Endothelial cell of umbilical vein (primary cell): Measurements from ENCODE around the gene FHIT. TPM values are rescaled to one million over a fixed set of nuclear protein-coding genes. Genes with fewer than 3 reads are reported as not detected.

Experiments used
- BruUV-seq: library from RNA; stranded (reverse); fragments of 400-500 nt; replicated peaks from 2 replicates; lab custom pipeline; 2021; lab: Mats Ljungman, UMichigan
- CTCF ChIA-PET: fragments of 300-600, 350-600 bp; sonication (Branson Sonifier 250); formaldehyde crosslinking; loops from one replicate; lab custom pipeline; 2021; ENCODE audit warnings: antibody characterized with exemption, inconsistent platforms; lab: Charles Lee
- POLR2A ChIA-PET: fragments of 300-600, 350-600 bp; sonication (Branson Sonifier 250); formaldehyde crosslinking; loops from one replicate; lab custom pipeline; 2021; ENCODE audit warnings: antibody characterized with exemption, inconsistent platforms; lab: Charles Lee
- DNase-seq: peaks from one replicate; pipeline ENCODE4 v3.0.0-alpha.2; 2011; ENCODE audit warnings: low read depth, low spot score
- FAIRE-seq: peaks from 2 replicates; lab custom pipeline; 2011; peaks lifted over from hg19 to GRCh38; lab: Jason Lieb, UNC
- H2AFZ ChIP-seq: 2 replicates; pipeline ENCODE4 v1.6.0; 2012; ENCODE audit warnings: low read depth, low read length, control low read depth, inconsistent platforms
- H3K27ac ChIP-seq: 2 replicates; pipeline ENCODE4 v1.5.1; 2011; ENCODE audit warnings: low read depth, mild to moderate bottlenecking, control low read depth, low read length, moderate library complexity; ENCODE audit not compliant: insufficient read depth
- H3K27me3 ChIP-seq, 2 experiments: 2 replicates each; pipeline versions ENCODE4 v1.6.0 to v1.6.1; 2011; ENCODE audit warnings: low read length in 2 of 2, mixed read lengths in 1 of 2; ENCODE audit not compliant: control insufficient read depth in 2 of 2, insufficient read depth in 2 of 2
- H3K36me3 ChIP-seq, 2 experiments: 2 replicates in 1 of 2; 3 replicates in 1 of 2; pipeline ENCODE4 v1.5.1; 2011; ENCODE audit warnings: low read length in 2 of 2, mild to moderate bottlenecking in 1 of 2, moderate library complexity in 1 of 2; ENCODE audit not compliant: control insufficient read depth in 2 of 2, insufficient read depth in 2 of 2; ENCODE audit errors: extremely low read depth in 1 of 2
- H3K4me1 ChIP-seq: 3 replicates; pipeline ENCODE4 v1.5.1; 2011; ENCODE audit warnings: mild to moderate bottlenecking, low read length; ENCODE audit not compliant: control insufficient read depth, insufficient read depth; ENCODE audit errors: extremely low read depth
- H3K4me2 ChIP-seq: 2 replicates; pipeline ENCODE4 v1.6.1; 2011; ENCODE audit warnings: low read length, control low read depth, mixed read lengths; ENCODE audit not compliant: insufficient read depth
- H3K4me3 ChIP-seq, 3 experiments: fragments of 200-600 bp in 1 of 3; sonication (generic), shearing (Covaris generic) in 1 of 3; replicated peaks in 1 of 3; 2 replicates each; pipeline ENCODE4 v1.5.1; 2011 to 2016; ENCODE audit warnings: control low read depth in 3 of 3, low read length in 3 of 3, mild to moderate bottlenecking in 2 of 3, inconsistent platforms in 1 of 3, low read depth in 1 of 3, moderate library complexity in 1 of 3; ENCODE audit not compliant: insufficient read depth in 1 of 3
- H3K79me2 ChIP-seq: 2 replicates; pipeline ENCODE4 v1.6.0; 2012; ENCODE audit warnings: low read length, inconsistent platforms; ENCODE audit not compliant: control insufficient read depth, insufficient read depth
- H3K9ac ChIP-seq: replicated peaks from 2 replicates; pipeline ENCODE3; 2011; ENCODE audit warnings: low read length, control low read depth; ENCODE audit not compliant: insufficient read depth; ENCODE audit errors: extremely low read depth
- H3K9me1 ChIP-seq: replicated peaks from 3 replicates; pipeline ENCODE4 v1.6.0; 2011; ENCODE audit warnings: mild to moderate bottlenecking, low read length; ENCODE audit not compliant: control insufficient read depth, insufficient read depth; ENCODE audit errors: extremely low read depth
- H3K9me3 ChIP-seq: replicated peaks from 2 replicates; pipeline ENCODE4 v1.5.1; 2012; ENCODE audit warnings: low read length, inconsistent platforms; ENCODE audit not compliant: control insufficient read depth, insufficient read depth
- H4K20me1 ChIP-seq: replicated peaks from 2 replicates; pipeline ENCODE3; 2011; ENCODE audit warnings: mild to moderate bottlenecking, low read length; ENCODE audit not compliant: control insufficient read depth, insufficient read depth; ENCODE audit errors: extremely low read depth
- CTCF ChIP-seq, 2 donors: IDR thresholded peaks; 1 replicate in 1 of 2; 2 replicates in 1 of 2; pipeline ENCODE4 v1.5.1; 2011; ENCODE audit warnings: low read length in 2 of 2, mild to moderate bottlenecking in 2 of 2, moderate library complexity in 2 of 2, control low read depth in 1 of 2, inconsistent platforms in 1 of 2, low read depth in 1 of 2; ENCODE audit not compliant: insufficient read depth in 1 of 2; ENCODE audit errors: extremely low read depth in 1 of 2
- EZH2 ChIP-seq: IDR thresholded peaks from 2 replicates; pipeline ENCODE4 v1.6.1; 2012; ENCODE audit warnings: borderline replicate concordance, low read depth, mild to moderate bottlenecking, moderate library complexity, low read length, inconsistent platforms; ENCODE audit not compliant: severe bottlenecking
- FOS ChIP-seq: IDR thresholded peaks from 2 replicates; pipeline ENCODE4 v1.6.1; 2011; ENCODE audit warnings: mild to moderate bottlenecking, low read length, moderate library complexity, borderline replicate concordance; ENCODE audit not compliant: insufficient read depth
- GATA2 ChIP-seq: IDR thresholded peaks from 2 replicates; pipeline ENCODE4 v1.7.0; 2011; ENCODE audit warnings: low read depth, mild to moderate bottlenecking, moderate library complexity, mixed read lengths, low read length; ENCODE audit not compliant: insufficient read length, insufficient read depth
- JUN ChIP-seq: IDR thresholded peaks from 2 replicates; pipeline ENCODE4 v1.6.1; 2011; ENCODE audit warnings: borderline replicate concordance, low read depth; ENCODE audit not compliant: insufficient read length, insufficient read depth
- MAX ChIP-seq: IDR thresholded peaks from 2 replicates; pipeline ENCODE4 v1.6.1; 2011; ENCODE audit not compliant: insufficient read depth, insufficient read length
- MYC ChIP-seq: IDR thresholded peaks from one replicate; pipeline ENCODE4 v1.6.1; 2011; ENCODE audit warnings: mild to moderate bottlenecking, low read depth, low read length
- POLR2A ChIP-seq: IDR thresholded peaks from 2 replicates; pipeline ENCODE4 v1.6.1; 2012; ENCODE audit warnings: low read depth, mild to moderate bottlenecking, control low read depth, low read length
- POLR2AphosphoS5 ChIP-seq: IDR thresholded peaks from 2 replicates; pipeline ENCODE4 v1.6.1; 2012; ENCODE audit warnings: low read depth, mild to moderate bottlenecking, control low read depth, low read length, moderate library complexity; ENCODE audit not compliant: insufficient read depth
- dilution Hi-C: fragments of 300-500 bp; cut with MboI; formaldehyde crosslinking; loops from one replicate; pipeline ENCODE4 v1.15.0; 2019; ENCODE audit warnings: low sequenced_read_pairs; ENCODE audit not compliant: extremely low pct_ligation_motif_present
- intact Hi-C: fragments of 100-400 bp; cut with micrococcal nuclease; formaldehyde crosslinking; loops from one replicate; pipeline ENCODE4 v1.10.0; 2022
- polyA plus RNA-seq, 4 experiments: library from polyadenylated mRNA; depleted of rRNA in 3 of 4; stranded (reverse) in 3 of 4; unstranded in 1 of 4; fragments of >200 nt; gene quantifications; 2 replicates each; pipeline versions ENCODE4 v1.2.1 to v1.2.3, GENCODE V29; 2011 to 2012; ENCODE audit warnings: missing spikeins in 1 of 4
- total RNA-seq: library from RNA; stranded (reverse); gene quantifications from 2 replicates; pipeline ENCODE4 v1.2.3, GENCODE V29; 2021

Gene FHIT
- total and polyA plus RNA-seq, 2 donors (not counting 3 experiments of a cell fraction or from before 2014, with no cell fraction given) = 0.47 to 2.2 TPM

GRCh38 chr3:61184956-61185355 lies 66.3 kb downstream of the FHIT start:
- no peak overlapping the region for H3K27ac ChIP-seq
- no peaks in the 10 kb centered on the region for H4K20me1 ChIP-seq
- TF ChIP-seq JUN = no peak
- H3K4me3 ChIP-seq = no peak overlapping the region
- BruUV-seq = no TSS peak
- H3K9me3 ChIP-seq = no peaks in the 10 kb centered on the region
- H3K9me1 ChIP-seq = no peaks in the 10 kb centered on the region
- H3K36me3 ChIP-seq = no peaks in the 10 kb centered on the region
- no peak overlapping the region for H3K9ac ChIP-seq
- H3K79me2 ChIP-seq = no peaks in the 10 kb centered on the region
- ChIA-PET CTCF (no interaction called here), POLR2A (no interaction called here)
- dilution Hi-C loops (no loop called here), intact Hi-C loops (no loop called here)
- FAIRE-seq (no peak), DNase-seq (no peak)
- H3K4me1 ChIP-seq = no peaks in the 10 kb centered on the region
- H3K4me2 ChIP-seq = no peak overlapping the region
- no peaks in the 10 kb centered on the region for H3K27me3 ChIP-seq
- H2AFZ ChIP-seq = no peak overlapping the region

GRCh38 chr3:61182662-61183061 lies 68.6 kb downstream of the FHIT start:
- Histone ChIP-seq H3K79me2 (no peaks in the 10 kb centered on the region), H2AFZ (no peak overlapping the region), H3K9me1 (no peaks in the 10 kb centered on the region), H3K27me3 (no peaks in the 10 kb centered on the region), H3K4me3 (no peak overlapping the region), H3K9ac (no peak overlapping the region), H4K20me1 (no peaks in the 10 kb centered on the region), H3K4me1 (no peaks in the 10 kb centered on the region), H3K36me3 (no peaks in the 10 kb centered on the region), H3K9me3 (no peaks in the 10 kb centered on the region), H3K27ac (no peak overlapping the region), H3K4me2 (no peak overlapping the region)
- FAIRE-seq = no peak
- dilution Hi-C loops = no loop called here
- no TSS peak for BruUV-seq
- no peak for DNase-seq
- CTCF ChIA-PET = no interaction called here
- POLR2A ChIA-PET = no interaction called here
- intact Hi-C loops = no loop called here
- TF ChIP-seq JUN (no peak), GATA2 (no peak), EZH2 (no peak), POLR2AphosphoS5 (no peak), CTCF (IDR thresholded peaks at IDR 0.05; ENCODE audit: extremely low read depth in 1 of 2, insufficient read depth in 1 of 2, low read depth in 1 of 2, low read length in 2 of 2) (no peak), MYC (no peak), FOS (no peak), POLR2A (no peak), MAX (no peak)
